NK-92 treated with Interleukin-12 subunit alpha and Interleukin-12 subunit beta, amount 100 ng/mL, for 24 hours (cell line): ENCODE results near the gene LPAR6.
"Not testable (repeated sequence)": the region's sequence is repeated elsewhere in the genome, so short reads cannot be mapped to it uniquely, and the experiment has no call there.

Source experiments
- DNase-seq: peaks from one replicate; lab custom pipeline; 2025; lab: John Stamatoyannopoulos, UW

Gene LPAR6

GRCh38 chr13:48412881-48413351 is at the start of gene LPAR6:
Gene LPAR6 (minus strand): TSS chr13:48413113. CDS start chr13:48412423, 690 bp downstream.
- DNase-seq: no peak

DNA sequence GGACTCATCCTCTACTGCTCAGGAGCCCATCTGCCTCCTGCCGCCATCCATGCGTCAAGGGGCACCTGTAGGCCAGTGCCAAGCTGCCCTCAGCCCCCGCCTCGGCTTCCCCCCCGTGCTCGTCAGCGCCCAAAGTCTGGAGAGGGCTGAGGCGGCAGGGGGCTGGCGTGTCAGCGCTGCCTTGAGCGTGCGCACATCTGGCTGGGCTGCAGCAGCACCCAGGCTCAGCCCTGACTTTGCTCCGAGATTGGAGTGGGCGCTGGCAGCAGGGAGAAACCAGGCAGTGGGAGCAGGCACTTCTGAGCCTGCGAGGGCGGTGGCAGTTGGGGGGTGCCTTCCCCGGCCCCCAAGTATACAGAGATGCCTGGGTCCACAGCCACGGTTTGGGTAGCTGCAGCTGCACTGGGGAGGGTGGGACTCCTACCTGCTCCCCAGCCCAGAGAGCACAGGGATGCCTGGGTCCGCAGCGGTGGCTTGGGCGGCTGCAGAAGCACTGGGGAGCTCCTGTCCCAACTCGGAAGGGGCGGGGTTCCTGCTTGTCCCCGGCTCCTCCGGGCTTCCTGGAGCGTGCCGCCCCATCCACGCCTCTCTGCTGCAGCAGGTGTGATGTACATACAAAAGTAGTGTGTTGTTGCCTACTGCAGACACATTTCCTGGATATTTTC is 44.8 kb upstream of the LPAR6 start:
- DNase-seq: no peak

- DNase-seq: no peak
Observed at GRCh38 chr13:48456546-48456945, 43.6 kb upstream of the LPAR6 start.

GRCh38 chr13:48451196-48451595 is 38.3 kb upstream of the LPAR6 start:
- not testable (repeated sequence) for DNase-seq

- DNase-seq: no peak
Observed at GRCh38 chr13:48449656-48450055, 36.7 kb upstream of the LPAR6 start.

DNA sequence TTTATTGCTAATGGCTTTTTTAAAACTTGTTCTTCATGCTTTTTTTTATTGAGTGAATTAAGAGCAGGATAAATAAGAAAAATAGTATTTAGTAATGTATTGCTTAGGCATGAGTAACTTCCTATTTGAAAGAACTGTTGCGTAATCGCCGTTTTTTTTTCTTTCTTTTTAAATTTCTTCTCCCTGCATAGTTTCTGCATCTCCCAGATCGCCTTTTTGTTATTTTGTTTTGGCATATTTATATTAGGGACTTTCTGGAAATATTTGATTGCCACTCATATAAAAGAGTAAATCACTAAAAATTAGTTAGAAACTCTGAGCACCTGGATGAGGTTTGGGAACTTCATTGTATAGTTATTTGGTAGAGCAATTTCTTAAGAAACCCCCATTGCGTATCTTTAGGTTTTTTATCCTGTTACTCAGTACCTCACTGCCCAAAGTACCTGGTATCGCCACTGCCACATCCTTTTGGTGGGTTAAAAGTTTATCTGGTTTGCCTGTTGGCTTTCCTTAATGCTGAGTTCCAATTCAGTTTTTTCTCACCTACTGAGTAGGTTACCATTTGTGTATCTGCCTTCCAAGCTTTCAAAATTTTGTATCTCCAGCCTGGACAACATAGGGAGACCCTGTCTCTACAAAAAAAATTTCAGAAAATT is 36.2 kb upstream of the LPAR6 start:
- DNase-seq: no peak

DNA sequence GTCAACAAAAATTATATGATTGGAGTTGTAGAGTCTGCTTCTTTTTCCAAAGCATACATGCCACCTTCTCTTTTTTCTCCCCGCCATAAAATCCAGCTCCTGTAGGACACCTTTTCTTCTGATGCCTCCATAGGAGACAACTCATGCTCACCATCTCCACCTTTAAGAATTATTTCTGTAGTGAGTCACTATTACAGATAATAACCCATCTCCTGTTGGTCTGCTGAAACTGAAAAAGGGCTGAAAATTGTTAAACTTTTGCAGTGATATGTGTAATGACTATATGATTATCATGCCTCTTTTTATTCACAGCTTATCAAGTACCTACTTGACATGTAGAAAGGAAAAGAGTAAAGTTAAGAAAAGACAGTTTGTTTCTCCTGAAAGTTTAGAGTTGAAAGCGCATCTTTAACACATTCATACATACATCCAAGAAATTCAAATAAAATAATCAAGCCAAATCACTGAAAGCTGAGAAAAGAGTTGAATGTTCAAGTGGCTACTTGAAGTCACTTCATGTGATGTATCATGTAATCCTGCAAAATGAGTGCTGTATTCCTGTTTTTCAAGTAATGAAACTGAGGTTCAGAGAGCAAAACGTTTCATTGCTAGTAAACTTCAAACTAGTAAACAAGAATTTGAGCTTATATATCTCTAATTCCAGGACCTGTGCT is 35.5 kb upstream of the LPAR6 start:
- DNase-seq: no peak

- DNase-seq: no peak
Observed at GRCh38 chr13:48446464-48446863, 33.6 kb upstream of the LPAR6 start.

GRCh38 chr13:48443442-48444208 is 30.7 kb upstream of the LPAR6 start:
- no peak for DNase-seq

DNA sequence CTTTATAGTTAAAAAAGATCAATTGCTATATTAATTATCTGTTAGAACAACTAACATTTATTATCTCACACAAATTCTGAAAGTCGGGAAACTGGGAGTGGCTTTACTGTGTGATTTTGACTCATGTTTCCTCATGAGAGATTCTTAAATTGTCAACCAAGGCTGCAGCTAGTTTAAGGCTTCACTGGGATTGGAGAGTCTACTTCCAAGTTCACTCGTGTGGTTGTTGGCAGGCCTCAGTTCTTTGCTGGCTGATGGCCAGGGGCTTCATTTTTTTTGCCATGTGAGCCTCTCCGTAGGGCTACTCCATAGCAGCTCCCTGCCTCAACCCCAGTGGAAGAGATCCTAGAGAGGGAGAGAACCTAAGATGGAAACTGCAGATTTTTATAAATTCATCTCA is 24.5 kb upstream of the LPAR6 start:
- no peak for DNase-seq

DNA sequence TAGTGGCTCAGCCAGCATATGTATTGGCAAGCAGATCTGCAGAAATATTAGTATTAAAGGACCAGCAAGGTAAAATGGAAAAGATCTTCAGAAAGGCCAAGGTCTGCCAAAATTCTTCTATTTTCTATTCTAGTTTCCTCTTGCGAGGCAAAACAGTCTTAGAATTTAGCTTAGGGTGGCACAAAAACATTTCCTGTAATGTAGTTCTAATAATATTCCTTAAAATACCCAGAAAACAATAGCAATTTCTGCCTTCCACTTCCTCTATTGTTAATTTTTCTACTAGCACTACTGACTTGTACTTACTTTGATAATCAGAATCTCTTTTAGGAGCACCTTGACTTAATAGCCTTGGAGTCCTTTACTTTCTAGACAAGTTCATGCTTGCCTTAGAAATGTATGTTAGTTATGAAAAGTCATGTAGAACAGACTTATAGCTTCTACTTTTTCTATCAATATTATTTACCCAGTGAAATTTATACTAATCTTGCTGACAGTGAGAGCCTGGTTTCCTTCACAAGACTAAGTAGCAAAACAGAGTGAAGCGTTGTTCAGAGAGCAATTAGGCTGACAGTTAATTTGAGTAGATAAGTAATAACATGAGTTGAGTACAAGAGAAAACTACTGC is 23.9 kb upstream of the LPAR6 start:
- no peak for DNase-seq

DNA sequence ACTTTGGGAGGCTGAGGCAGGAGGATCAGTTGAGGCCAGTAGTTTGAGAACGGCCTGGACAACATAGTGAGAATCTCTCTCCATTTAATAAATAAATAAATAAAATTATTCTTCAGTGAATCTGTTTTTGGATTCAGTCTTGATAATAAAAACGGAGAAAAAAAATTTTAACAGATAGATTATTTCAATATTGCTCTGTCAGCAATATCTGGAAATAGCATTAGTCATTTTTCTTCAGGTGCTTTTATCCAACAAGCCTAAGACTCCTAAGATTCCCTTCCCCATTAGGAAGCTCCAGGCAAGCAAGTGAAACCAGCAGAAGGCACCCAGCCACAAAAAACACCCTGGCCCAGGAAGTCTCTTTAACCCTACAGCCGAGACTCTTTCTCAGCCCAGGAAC is 21.3 kb upstream of the LPAR6 start:
- no peak for DNase-seq

- no peak for DNase-seq
Observed at GRCh38 chr13:48431987-48432615, 19.2 kb upstream of the LPAR6 start.

DNA sequence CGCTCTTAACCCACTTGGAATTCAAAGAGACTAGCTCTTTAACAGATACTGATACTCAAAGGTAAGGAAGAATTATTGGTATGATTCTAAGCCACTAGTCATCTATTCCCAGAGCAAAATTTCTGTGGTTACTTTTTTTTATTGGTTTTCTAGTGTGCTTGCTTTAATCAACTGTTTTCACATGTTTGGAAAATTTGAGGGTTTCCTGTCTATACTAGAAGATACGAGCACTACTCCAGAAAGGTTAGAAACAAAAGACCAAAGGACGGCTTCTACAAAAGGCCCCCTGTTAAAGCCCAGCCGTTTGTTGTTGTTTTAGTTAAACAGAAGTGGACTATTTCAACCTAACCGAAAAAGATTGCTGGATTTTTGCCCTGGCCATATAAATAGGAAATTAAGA is 18.5 kb upstream of the LPAR6 start:
- no peak for DNase-seq

DNA sequence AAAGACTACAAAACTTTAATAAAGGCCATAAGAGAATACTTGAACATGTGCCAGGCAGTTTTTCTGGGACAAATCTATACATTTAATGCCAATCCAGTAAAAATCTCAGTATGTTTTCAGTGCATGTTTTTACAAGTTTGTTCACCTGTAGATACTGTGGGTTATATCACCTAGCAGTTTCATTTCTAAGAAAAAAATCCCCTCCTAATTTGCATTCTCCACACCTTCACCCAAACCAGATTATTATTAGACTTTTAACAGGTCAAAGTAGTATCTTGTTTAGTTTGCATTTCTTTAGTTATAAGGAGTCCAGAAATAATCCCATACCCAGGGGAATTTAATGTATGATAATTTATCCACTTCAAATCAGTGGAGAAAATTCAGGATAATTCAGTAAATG is 17.0 kb upstream of the LPAR6 start:
- no peak for DNase-seq

DNA sequence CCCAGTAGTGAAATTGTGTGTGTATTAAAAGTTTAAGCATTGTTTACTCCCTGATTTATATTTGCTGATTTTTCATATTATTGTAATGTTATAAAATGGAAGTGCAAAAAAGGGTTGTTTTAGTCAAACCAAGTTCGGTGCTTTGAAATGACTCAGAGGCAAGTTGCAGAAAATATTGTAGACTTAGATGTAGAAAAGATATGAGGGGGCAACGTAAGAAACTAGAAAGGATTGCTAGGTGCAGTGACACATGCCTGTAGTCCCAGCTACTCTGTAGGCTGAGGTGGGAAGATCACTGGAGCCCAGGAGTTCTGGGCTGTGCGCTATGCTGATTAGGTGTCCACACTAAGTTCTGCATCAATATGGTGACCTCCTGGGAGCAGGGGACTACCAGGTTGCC is 16.1 kb upstream of the LPAR6 start:
- no peak for DNase-seq

DNA sequence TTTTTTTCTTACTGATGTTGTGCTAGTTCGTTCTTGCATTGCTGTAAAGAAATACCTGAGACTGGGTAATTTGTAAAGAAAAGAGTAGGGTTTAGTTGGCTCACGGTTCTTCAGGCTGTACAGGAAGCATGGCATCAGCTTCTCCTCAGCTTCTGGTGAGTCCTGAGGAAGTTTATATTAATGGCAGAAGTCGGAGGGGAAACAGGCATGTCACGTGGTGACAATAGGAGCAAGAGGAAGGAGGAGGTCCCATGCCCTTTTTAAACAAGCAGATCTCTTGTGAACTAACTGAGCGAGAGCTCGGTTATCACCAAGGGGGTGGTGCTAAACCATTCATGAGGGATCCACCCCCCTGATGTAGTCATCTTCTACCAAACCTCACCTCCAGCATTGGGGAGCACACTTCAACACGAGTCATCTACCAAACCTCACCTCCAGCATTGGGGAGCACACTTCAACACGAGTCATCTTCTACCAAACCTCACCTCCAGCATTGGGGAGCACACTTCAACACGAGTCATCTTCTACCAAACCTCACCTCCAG is 13.9 kb upstream of the LPAR6 start:
- not testable (repeated sequence) for DNase-seq

- DNase-seq: no peak
Observed at GRCh38 chr13:48426052-48426451, 13.1 kb upstream of the LPAR6 start.

- DNase-seq: no peak
Observed at GRCh38 chr13:48424212-48424611, 11.3 kb upstream of the LPAR6 start.

DNA sequence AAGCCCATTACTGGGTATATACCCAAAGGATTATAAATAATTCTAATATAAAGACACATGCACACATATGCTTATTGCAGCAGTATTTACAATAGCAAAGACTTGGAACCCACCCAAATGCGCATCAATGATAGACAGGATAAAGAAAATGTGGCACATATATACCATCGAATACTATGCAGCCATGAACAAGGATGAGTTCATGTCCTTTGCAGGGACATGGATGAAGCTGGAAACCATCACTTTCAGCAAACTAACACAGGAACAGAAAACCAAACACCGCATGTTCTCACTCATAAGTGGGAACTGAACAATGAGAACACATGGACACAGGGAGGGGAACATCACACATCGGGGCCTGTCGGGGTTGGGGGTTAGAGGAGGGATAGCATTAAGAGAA is 9.1 kb upstream of the LPAR6 start:
- DNase-seq: not testable (repeated sequence)

DNA sequence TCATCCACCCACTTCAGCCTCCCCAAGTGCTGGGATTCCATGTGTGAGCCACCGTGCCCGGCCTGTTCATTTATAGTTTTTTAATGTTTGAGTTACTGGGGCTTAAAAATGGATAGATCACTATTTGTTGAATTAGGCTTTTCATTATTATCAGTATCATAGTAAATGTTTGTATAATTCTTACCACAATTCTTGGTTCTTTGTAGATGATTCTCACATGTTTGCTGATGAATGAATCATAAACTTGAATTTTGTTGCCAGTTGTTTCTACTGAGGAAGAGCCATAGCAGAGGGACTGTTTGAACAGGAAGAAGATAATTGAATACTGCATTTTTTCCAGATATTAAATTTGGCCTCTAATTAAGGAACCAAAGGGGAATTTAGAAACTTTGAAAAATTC is 2.6 kb upstream of the LPAR6 start:
- no peak for DNase-seq
